AG10803 (cell line): ENCODE data around the gene PXK.

Source experiments
- DNase-seq: peaks from one replicate; pipeline ENCODE4 v3.0.0; 2010; ENCODE audit warnings: low read depth
- H3K4me3 ChIP-seq: 2 replicates; pipeline ENCODE4 v1.5.1; 2011; ENCODE audit warnings: mild to moderate bottlenecking, low read length, control low read depth
- CTCF ChIP-seq: conservative IDR thresholded peaks from 2 replicates; pipeline ENCODE4 v1.5.1; 2011; ENCODE audit warnings: mild to moderate bottlenecking, low read length, control low read depth, inconsistent platforms

Gene PXK

DNA sequence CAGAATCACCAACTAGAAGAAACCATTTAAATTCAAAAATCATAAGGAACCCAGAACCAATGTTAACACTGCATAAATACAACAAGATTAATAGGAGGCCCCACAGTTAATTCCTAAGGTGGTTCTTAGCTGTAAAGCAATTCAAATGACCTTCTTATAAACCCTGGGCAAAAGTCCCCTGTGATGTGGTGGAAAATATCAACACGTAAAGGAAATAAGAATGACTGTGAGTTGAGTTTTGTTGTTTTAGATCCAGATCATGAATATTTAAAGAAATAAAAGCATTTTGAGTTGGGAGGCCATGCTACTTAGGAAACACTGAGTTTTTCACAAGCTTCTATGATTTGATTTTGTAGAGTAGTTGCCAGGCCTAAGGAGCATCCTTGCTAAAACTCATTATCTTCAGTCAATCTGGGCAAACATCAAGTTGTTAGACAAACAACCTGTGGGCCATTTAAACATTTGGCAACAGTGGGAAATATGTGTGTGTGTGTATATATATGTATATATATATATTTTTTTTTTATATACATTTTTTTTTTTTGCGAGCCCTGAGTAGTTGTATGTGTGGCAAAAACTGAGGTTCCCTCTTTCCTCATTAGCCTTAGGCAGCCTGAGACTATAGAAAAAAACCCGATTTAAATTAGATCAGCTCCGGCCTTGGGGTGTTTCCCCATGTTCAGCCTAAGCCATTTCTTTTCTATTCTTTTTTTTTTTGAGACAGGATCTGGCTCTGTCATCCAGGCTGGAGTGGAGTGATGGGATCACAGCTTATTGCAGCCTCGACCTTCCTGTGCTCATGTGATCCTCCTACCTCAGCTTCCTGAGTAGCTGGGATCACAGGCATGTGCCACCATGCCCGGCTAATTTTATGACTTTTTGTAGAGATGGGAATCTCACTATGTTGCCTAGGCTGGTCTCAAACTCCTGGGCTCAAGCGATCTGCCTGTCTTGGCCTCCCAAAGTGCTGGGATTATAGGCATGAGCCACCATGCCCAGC, 8.0 kb upstream of the PXK start:
- H3K4me3 ChIP-seq, result no peak overlapping the region
- no peak for TF ChIP-seq CTCF
- DNase-seq, result no peak

- H3K4me3 ChIP-seq, result no peak overlapping the region
- no peak for TF ChIP-seq CTCF
- DNase-seq, result no peak
These were observed 7.1 kb upstream of the PXK start for GRCh38 chr3:58325525-58325992.

DNA sequence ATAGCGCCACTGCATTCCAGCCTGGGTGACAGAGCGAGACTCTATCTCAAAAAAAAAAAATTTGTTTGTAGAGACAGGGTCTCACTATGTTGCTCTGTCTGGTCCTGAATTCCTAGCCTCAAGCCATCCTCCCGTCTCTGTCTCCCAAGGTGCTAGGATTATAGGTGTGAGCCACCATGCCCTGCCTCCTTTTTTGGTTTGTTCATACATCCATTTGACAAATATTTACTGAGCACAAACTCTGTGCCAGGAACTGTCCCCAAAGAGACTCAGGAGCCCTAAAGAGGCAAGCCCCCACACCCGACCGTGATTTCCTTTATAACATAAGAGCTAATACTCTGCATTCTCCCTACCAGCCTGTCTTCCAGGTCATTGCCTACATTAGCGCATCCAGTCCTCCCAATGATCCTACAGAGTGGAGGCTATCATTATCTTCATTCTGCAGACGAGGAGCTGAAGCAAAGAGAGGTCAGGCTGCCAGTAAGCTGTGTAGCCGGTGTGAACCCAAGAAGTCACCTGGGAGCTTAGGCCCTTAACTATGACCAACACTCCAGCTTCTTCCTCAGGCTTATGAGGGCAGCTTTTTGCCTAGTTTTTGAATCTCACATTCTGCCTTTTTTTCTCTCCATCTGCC, 6.3 kb upstream of the PXK start:
- no peak for TF ChIP-seq CTCF
- H3K4me3 ChIP-seq, result no peak overlapping the region
- no peak for DNase-seq

DNA sequence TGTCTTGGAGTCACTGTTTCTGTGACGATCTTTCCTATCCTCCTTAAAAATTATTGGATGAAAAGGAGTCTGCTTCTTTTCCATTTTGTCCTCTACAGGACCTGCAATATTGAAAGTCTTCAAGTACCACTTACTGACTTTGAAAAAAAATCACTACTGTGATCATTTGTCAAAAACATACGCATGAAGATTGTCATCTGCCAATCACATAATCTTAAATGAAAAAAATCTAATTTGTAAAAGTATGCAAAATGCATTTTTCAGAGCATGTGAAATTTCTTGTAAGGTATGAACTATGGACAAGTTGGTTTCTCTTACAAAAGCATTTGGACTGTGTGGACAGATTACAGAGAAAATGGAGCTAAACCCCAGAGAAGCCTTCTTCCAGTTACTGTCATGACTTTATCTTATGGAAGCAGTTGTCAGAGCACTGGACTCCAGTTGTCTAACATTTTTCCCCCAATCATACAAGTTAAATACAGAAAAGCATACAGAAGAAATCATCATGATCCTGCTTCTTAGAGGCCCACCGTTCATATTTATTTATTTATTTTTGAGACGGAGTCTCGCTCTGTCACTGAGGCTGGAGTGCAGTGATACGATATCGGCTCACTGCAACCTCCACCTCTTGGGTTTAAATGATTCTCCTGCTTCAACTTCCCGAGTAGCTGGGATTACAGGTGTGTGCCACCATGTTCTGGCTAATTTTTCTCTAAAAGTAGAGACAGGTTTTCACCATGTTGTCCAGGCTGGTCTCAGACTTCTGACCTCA, 3.4 kb upstream of the PXK start:
- no peak overlapping the region for H3K4me3 ChIP-seq
- DNase-seq, result no peak
- no peak for TF ChIP-seq CTCF

DNA sequence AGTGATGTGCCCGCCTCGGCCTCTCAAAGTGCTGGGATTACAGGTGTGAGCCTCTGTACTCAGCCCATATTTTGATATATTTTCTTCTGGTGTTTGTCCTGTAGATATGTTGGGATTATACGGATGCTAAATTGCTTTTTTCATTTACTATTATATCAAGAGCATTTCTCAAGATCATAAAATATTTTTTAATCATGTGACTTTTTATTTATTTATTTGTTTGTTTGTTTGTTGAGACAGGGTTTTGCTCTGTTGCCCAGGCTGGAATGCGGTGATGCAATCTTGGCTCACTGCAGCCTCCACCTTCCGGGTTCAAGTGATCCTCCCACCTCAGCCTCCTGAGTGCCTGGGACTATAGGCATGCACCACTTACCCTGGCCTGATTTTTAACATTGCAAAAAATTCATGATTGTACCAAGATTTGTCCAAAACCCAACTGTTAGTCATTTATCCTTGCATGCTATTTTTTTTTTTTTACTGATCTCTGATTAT, 2.7 kb upstream of the PXK start:
- no peak overlapping the region for H3K4me3 ChIP-seq
- DNase-seq, result no peak
- no peak for TF ChIP-seq CTCF

DNA sequence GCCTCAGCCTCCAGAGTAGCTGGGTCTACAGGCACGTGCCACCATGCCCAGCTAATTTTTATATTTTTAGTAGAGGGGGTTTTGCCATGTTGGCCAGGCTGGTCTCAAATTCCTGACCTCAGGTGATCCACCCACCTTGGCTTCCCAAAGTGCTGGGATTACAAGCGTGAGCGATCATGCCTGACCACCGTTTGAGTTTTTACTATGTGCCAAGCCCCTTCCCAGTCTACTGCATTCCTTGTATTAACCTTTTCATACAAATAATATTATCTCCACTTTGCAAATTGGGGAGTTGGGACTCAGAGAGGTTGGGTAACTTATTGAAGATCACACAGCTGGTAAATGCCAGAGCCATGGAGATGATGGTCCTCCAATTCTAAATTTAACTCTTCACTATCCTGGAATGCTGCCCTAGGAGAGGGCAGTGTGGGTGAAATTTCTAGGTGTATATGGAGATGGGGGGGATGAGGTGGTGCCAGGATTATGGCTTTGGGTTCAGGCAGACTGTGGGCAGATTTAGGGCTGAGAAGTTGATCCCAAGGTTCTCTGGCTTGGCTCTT, 1.0 kb upstream of the PXK start:
- no peak for DNase-seq
- H3K4me3 ChIP-seq, result no peak overlapping the region
- no peak for TF ChIP-seq CTCF
